ENCODE data around the gene ZMAT2. TPM values are rescaled to one million over a fixed set of nuclear protein-coding genes. Genes with fewer than 3 reads are reported as not detected.

ZMAT2 gene
- total RNA-seq: 63.7 and 78.2 TPM in 2 replicates

GRCh38 chr5:140700177-140701144 lies at the start of gene ZMAT2:
TSS of gene ZMAT2 (plus strand) at chr5:140700447. CDS start at chr5:140700461, 14 bp downstream.

GRCh38 chr5:140664359-140665119 lies 35.7 kb upstream of the ZMAT2 start, which contains the start of gene WDR55:
TSS of gene WDR55 (plus strand) at chr5:140664904. CDS start at chr5:140664913, 9 bp downstream.

GRCh38 chr5:140673187-140673976 lies 26.9 kb upstream of the ZMAT2 start, which contains the start of gene DND1:
TSS of gene DND1 (minus strand) at chr5:140673576. CDS start at chr5:140673542, 34 bp downstream.

GRCh38 chr5:140690941-140691924 lies 9.0 kb upstream of the ZMAT2 start, which contains the start of the genes HARS1 and HARS2:
TSS of gene HARS1 (minus strand) at chr5:140691370. CDS start at chr5:140691304, 66 bp downstream.
TSS of gene HARS2 (plus strand) at chr5:140691455. CDS start at chr5:140691649, 194 bp downstream.

Other genes with a start within 250 kb of the ZMAT2 start
- gene EIF4EBP3, start 152.8 kb upstream of the ZMAT2 start, total RNA-seq: 0.85 and 1.7 TPM in 2 replicates
- 35.7 and 53.0 TPM in 2 replicates for gene SRA1, start 143.0 kb upstream of the ZMAT2 start, total RNA-seq
- gene APBB3, start 135.8 kb upstream of the ZMAT2 start, total RNA-seq: 17.2 and 21.9 TPM in 2 replicates
- gene SLC35A4, start 135.6 kb upstream of the ZMAT2 start, total RNA-seq: 10.1 and 14.9 TPM in 2 replicates
- gene CD14, start 67.3 kb upstream of the ZMAT2 start, total RNA-seq: 2.9 and 8.8 TPM in 2 replicates
- gene TMCO6, start 61.0 kb upstream of the ZMAT2 start, total RNA-seq: 4.2 and 6.8 TPM in 2 replicates
- gene NDUFA2, start 52.8 kb upstream of the ZMAT2 start, total RNA-seq: 75.1 and 83.8 TPM in 2 replicates
- gene IK, start 52.6 kb upstream of the ZMAT2 start, total RNA-seq: 105 and 111 TPM in 2 replicates
- 24.5 and 28.3 TPM in 2 replicates for gene WDR55, start 35.5 kb upstream of the ZMAT2 start, total RNA-seq
- 0.14 TPM in 1 of 2 replicates, not detected in the other for gene DND1, start 26.9 kb upstream of the ZMAT2 start, total RNA-seq
- gene HARS1, start 9.1 kb upstream of the ZMAT2 start, total RNA-seq: 62.9 and 65.2 TPM in 2 replicates
- 24.6 and 27.1 TPM in 2 replicates for gene HARS2, start 9.0 kb upstream of the ZMAT2 start, total RNA-seq
- under 0.01 TPM in 2 replicates for gene PCDHA1, start 85.7 kb downstream of the ZMAT2 start, total RNA-seq
- under 0.01 and 0.09 TPM in 2 replicates for gene PCDHA2, start 94.4 kb downstream of the ZMAT2 start, total RNA-seq
- gene PCDHA3, start 100.6 kb downstream of the ZMAT2 start, total RNA-seq: 0.14 and 0.28 TPM in 2 replicates
- gene PCDHA4, start 106.6 kb downstream of the ZMAT2 start, total RNA-seq: 0.14 and 0.37 TPM in 2 replicates
- under 0.01 and 0.09 TPM in 2 replicates for gene PCDHA5, start 121.2 kb downstream of the ZMAT2 start, total RNA-seq
- 0.14 and 0.55 TPM in 2 replicates for gene PCDHA6, start 127.5 kb downstream of the ZMAT2 start, total RNA-seq
- gene PCDHA7, start 133.8 kb downstream of the ZMAT2 start, total RNA-seq: 0.57 and 0.83 TPM in 2 replicates
- under 0.01 and 0.09 TPM in 2 replicates for gene PCDHA8, start 140.7 kb downstream of the ZMAT2 start, total RNA-seq
- under 0.01 and 0.18 TPM in 2 replicates for gene PCDHA9, start 147.9 kb downstream of the ZMAT2 start, total RNA-seq
- gene PCDHA10, start 155.4 kb downstream of the ZMAT2 start, total RNA-seq: 0.14 and 0.28 TPM in 2 replicates
- gene PCDHA11, start 168.5 kb downstream of the ZMAT2 start, total RNA-seq: under 0.01 and 0.65 TPM in 2 replicates
- under 0.01 and 0.09 TPM in 2 replicates for gene PCDHA12, start 174.9 kb downstream of the ZMAT2 start, total RNA-seq
- gene PCDHA13, start 181.7 kb downstream of the ZMAT2 start, total RNA-seq: under 0.01 and 0.09 TPM in 2 replicates
- gene PCDHAC1, start 225.9 kb downstream of the ZMAT2 start, total RNA-seq: 0.14 and 0.18 TPM in 2 replicates

Data from smooth muscle cell of bladder (primary cell).